HFFc6 (cell line): Measurements from ENCODE around the gene ANAPC5. TPM values are rescaled to one million over a fixed set of nuclear protein-coding genes. Genes with fewer than 3 reads are reported as not detected.
A peak's percentile ranks its signal among the peaks of the same experiment; 100 is the strongest.
"Not testable (repeated sequence)": the region's sequence is repeated elsewhere in the genome, so short reads cannot be mapped to it uniquely, and the experiment has no call there.

Experiments used
- DNase-seq: peaks from one replicate; pipeline ENCODE4 v3.0.0-alpha.2; 2018
- H3K27ac Mint-ChIP-seq: 2 replicates; pipeline ENCODE4 v1.8.0; 2020; ENCODE audit warnings: mild to moderate bottlenecking, mixed read lengths
- H3K27me3 Mint-ChIP-seq: 2 replicates; pipeline ENCODE4 v1.8.0; 2021; ENCODE audit warnings: mild to moderate bottlenecking, moderate library complexity, mixed read lengths; ENCODE audit not compliant: insufficient read depth
- H3K36me3 Mint-ChIP-seq: 2 replicates; pipeline ENCODE4 v1.8.0; 2021; ENCODE audit warnings: low read depth, mixed read lengths
- H3K4me1 Mint-ChIP-seq: 2 replicates; pipeline ENCODE4 v1.8.0; 2020; ENCODE audit warnings: low read depth, mixed read lengths
- H3K4me3 Mint-ChIP-seq: 2 replicates; pipeline ENCODE4 v1.8.0; 2020; ENCODE audit warnings: mild to moderate bottlenecking, moderate library complexity, mixed read lengths
- H3K9me3 Mint-ChIP-seq: 2 replicates; pipeline ENCODE4 v1.8.0; 2020; ENCODE audit warnings: mild to moderate bottlenecking, mixed read lengths
- total RNA-seq, 6 experiments: library from RNA; stranded (reverse); fragmentation: NEBNext Ultra II Directional; extraction: Animal tissue kit (Norgen Biotek cat#: 25700); gene quantifications; 2 replicates in 1 of 6; 3 replicates in 5 of 6; pipeline ENCODE4 v1.2.3, GENCODE V29; 2021
- TF ChIP-seq, protein P1 (sequence below): fragments of 200-600 bp; sonication (generic); IDR thresholded peaks from 2 replicates; pipeline ENCODE4 v1.5.0; 2021; ENCODE audit warnings: antibody characterized with exemption, mild to moderate bottlenecking

ANAPC5 gene
- total RNA-seq, 6 experiments from 2014 or later, result 84.5 to 103 (median 93.5) TPM

DNA sequence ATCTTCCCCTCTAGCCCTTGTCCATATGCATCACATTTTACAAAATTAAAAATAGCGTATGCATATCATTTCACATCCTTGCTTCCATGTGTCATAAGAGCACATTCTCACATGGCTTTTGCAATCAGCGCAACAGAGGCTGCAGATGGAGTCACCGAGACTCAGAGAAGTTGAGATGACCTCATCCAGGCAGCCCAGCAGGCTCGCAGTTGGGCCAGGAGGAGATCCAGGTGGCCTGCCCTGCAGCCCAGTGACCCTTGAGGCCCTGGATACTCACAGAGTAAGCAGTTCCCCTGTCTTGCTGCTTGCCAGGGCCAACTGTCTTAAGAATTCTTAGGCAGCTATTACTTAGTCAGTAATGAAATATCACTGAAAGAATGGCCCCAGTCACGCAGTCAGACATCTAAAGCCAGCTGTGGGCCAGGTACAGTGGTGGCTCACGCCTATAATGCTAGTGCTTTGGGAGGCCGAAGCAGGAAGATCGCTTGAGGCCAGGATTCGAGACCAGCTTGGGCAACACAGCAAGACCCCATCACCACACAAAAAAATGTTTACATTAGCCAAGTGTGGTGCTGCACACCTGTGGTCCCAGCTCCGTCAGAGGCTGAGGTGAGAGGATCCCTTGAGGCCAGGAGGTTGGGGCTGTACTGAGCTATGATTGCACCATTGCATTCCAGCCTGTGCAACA, 64.8 kb downstream of the ANAPC5 start:
- DNase-seq, result peak; percentile 52
- Mint-ChIP-seq H3K27me3 (no peaks in the 10 kb centered on the region), H3K27ac (peak overlapping the region; percentile 29; the same call in 1 of the 2 replicates), H3K9me3 (no peaks in the 10 kb centered on the region), H3K36me3 (no peaks in the 10 kb centered on the region; the same call in 1 of the 2 replicates), H3K4me3 (no peak overlapping the region), H3K4me1 (peaks cover 13% of the 10 kb centered on the region; the same call in 1 of the 2 replicates)
- TF ChIP-seq, protein P1, sequence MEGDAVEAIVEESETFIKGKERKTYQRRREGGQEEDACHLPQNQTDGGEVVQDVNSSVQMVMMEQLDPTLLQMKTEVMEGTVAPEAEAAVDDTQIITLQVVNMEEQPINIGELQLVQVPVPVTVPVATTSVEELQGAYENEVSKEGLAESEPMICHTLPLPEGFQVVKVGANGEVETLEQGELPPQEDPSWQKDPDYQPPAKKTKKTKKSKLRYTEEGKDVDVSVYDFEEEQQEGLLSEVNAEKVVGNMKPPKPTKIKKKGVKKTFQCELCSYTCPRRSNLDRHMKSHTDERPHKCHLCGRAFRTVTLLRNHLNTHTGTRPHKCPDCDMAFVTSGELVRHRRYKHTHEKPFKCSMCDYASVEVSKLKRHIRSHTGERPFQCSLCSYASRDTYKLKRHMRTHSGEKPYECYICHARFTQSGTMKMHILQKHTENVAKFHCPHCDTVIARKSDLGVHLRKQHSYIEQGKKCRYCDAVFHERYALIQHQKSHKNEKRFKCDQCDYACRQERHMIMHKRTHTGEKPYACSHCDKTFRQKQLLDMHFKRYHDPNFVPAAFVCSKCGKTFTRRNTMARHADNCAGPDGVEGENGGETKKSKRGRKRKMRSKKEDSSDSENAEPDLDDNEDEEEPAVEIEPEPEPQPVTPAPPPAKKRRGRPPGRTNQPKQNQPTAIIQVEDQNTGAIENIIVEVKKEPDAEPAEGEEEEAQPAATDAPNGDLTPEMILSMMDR, result no peak

DNA sequence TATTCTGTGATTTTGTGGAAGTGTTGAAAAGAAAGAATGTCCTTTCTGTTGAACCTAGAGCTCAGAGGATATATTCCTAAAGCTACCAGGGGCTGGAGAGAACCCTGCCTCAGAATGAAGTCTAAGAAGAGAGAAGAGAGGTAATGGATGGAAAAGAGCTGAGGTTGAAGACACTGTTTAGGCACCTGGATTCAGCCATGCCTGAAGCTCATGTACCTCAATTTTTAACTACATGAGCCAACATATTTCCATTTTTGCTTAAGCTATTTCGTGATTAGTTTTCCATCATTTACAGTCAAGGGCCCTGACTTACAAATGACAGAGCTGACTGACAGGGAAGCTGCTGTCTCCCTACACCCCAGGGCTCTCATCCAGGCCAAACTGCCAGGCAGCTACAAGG, 66.4 kb downstream of the ANAPC5 start:
- TF ChIP-seq, protein P1, result no peak
- H3K4me3 Mint-ChIP-seq, result no peak overlapping the region

DNA sequence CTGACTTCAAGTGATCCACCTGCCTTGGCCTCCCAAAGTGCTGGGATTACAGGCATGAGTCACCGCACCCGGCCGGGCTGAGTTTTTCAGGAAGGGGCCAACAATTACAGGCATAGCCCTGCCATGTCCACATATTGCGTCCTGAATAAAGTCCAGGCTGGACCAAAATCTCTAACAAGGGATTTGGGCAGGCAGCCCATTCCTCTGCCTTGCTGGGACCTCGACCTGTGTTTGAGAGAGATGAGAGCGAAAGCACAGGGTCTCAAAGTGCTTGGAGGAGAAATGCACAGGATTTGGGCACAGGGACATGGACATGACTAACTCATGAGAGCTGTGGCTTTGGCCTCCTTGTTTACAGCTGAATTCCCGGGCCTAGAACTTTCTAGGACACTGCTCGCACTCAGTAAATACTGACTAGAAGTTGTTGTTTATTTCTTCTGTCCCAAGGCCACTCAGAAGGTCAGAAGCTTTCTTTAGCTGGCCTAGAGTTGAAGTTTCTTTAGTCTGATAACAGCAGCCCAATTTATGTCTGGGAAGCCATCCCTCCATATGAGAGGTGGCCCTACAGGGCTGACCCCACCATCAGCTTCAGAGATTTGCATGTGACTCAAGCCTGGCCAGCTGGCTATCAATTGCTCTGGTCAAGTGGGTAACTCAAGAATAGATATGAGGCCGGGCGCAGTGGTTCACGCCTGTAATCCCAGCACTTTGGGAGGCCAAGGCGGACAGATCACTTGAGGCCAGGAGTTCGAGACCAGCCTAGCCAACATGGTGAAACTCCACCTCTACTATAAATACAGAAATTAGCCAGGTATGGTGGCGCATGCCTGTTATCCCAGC, 67.4 kb downstream of the ANAPC5 start:
- TF ChIP-seq, protein P1, result no peak
- no peak for DNase-seq
- Mint-ChIP-seq H3K36me3 (no peaks in the 10 kb centered on the region), H3K27me3 (no peaks in the 10 kb centered on the region), H3K27ac (no peak overlapping the region), H3K4me1 (peaks cover 13% of the 10 kb centered on the region; the same call in 1 of the 2 replicates), H3K9me3 (no peaks in the 10 kb centered on the region), H3K4me3 (no peak overlapping the region)

More for the DNA sequence above, 66.4 kb downstream of the ANAPC5 start:
- Mint-ChIP-seq H3K36me3 (no peaks in the 10 kb centered on the region), H3K9me3 (no peaks in the 10 kb centered on the region), H3K27ac (no peak overlapping the region), H3K4me1 (peaks cover 13% of the 10 kb centered on the region; the same call in 1 of the 2 replicates), H3K27me3 (no peaks in the 10 kb centered on the region)
- DNase-seq, result no peak

DNA sequence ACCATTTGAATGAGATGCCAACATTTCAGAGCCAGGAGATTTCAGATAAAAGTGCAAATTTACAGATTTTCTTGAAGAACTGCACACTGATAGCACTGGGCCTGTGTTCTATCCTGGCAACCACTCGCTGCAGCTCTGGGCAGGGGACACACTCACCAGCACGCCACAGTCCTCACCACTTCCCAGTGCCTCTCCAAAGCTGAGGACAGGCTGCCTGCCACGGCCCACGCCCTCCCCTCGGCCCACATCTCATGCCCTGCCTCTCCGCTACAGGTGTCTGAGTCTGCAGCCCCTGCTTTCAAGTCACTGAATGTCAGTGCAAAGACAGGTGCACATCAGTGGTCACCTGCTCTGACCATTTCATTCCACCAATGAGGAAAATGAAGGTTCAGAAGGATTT, 68.4 kb downstream of the ANAPC5 start:
- DNase-seq, result no peak
- Mint-ChIP-seq H3K9me3 (no peaks in the 10 kb centered on the region), H3K4me3 (no peak overlapping the region), H3K27me3 (no peaks in the 10 kb centered on the region), H3K4me1 (peaks cover 13% of the 10 kb centered on the region; the same call in 1 of the 2 replicates), H3K36me3 (peaks cover under 1% of the 10 kb centered on the region; the same call in 1 of the 2 replicates), H3K27ac (no peak overlapping the region)
- TF ChIP-seq, protein P1, result no peak

DNA sequence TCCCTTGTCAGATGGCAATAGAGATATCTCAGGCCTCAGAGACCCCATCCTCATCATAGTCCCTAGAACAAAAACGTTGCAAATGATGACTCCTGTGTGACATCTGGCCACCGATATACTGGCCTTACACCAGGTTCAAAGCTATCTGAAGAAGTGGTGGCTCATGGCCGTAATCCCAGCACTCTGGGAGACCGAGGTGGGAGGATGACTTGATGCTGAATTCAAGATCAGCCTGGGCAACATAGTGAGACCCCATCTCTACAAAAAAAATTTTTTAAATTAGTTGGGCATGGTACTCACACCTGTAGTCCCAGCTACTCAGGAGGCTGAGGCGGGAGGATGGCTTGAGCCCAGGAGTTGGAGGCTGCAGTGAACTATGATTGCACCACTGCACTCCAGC, 68.8 kb downstream of the ANAPC5 start:
- peaks cover 13% of the 10 kb centered on the region; the same call in 1 of the 2 replicates for H3K4me1 Mint-ChIP-seq
- H3K36me3 Mint-ChIP-seq, result peaks cover 5% of the 10 kb centered on the region
- no peaks in the 10 kb centered on the region for H3K9me3 Mint-ChIP-seq
- no peak overlapping the region for H3K4me3 Mint-ChIP-seq
- no peak overlapping the region for H3K27ac Mint-ChIP-seq
- H3K27me3 Mint-ChIP-seq, result peaks cover 2% of the 10 kb centered on the region; the same call in 1 of the 2 replicates
- DNase-seq, result no peak
- TF ChIP-seq, protein P1, result no peak

DNA sequence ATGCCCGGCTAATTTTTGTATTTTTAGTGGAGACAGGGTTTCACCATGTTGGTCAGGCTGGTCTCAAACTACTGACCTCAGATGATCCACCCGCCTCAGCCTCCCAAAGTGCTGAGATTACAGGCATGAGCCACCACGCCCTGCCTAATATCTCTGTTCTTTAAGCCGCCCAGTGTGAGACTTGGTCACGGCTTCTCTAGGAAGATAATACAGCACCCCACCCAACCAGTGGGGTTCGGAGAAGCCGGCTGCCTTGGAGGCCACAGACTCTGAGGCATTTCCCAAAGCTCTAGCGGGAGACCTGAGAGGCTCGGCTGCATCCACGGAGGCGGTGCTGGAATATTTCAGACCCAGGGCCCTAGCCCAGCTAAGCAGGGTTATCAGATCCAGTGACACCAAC, 69.3 kb downstream of the ANAPC5 start:
- peaks cover 13% of the 10 kb centered on the region; the same call in 1 of the 2 replicates for H3K4me1 Mint-ChIP-seq
- H3K27ac Mint-ChIP-seq, H3K4me3 Mint-ChIP-seq, H3K9me3 Mint-ChIP-seq, DNase-seq, H3K36me3 Mint-ChIP-seq, H3K27me3 Mint-ChIP-seq: not testable (repeated sequence)
